Activated CD8-positive, alpha-beta memory T cell treated with anti-CD3 and anti-CD28 coated beads for 24 hours (primary cell): ENCODE measurements around the gene MAG.

Source experiments
- DNase-seq: peaks from one replicate; pipeline ENCODE4 v3.0.0-alpha.2; 2020

Gene MAG, protein sequence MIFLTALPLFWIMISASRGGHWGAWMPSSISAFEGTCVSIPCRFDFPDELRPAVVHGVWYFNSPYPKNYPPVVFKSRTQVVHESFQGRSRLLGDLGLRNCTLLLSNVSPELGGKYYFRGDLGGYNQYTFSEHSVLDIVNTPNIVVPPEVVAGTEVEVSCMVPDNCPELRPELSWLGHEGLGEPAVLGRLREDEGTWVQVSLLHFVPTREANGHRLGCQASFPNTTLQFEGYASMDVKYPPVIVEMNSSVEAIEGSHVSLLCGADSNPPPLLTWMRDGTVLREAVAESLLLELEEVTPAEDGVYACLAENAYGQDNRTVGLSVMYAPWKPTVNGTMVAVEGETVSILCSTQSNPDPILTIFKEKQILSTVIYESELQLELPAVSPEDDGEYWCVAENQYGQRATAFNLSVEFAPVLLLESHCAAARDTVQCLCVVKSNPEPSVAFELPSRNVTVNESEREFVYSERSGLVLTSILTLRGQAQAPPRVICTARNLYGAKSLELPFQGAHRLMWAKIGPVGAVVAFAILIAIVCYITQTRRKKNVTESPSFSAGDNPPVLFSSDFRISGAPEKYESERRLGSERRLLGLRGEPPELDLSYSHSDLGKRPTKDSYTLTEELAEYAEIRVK

DNA sequence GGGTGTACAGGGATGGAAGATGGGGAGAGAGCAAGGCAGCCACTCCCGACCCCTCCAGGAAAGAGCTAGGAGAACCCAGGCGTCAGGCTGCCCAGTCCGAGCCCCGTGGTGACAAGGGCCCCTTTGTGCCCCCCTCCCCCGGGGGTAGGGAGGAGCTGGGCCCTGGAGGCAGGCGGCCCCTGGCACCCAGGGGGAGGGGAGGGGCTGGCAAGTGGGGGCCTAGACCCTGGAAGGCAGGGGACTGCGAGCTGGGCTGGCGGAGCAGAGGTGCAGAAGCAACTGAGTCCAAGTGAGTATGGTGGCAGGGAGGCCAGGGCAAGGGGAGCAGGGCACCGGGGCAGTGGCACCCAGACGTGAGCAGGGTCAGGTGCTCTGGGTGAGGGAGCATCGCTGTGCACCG lies at the start of gene MAG:
Gene MAG (plus strand): TSS at position 246 of the 400 bp plus-strand sequence. CDS start 3,248 bp downstream, outside the sequence.
- DNase-seq, result no peak

DNA sequence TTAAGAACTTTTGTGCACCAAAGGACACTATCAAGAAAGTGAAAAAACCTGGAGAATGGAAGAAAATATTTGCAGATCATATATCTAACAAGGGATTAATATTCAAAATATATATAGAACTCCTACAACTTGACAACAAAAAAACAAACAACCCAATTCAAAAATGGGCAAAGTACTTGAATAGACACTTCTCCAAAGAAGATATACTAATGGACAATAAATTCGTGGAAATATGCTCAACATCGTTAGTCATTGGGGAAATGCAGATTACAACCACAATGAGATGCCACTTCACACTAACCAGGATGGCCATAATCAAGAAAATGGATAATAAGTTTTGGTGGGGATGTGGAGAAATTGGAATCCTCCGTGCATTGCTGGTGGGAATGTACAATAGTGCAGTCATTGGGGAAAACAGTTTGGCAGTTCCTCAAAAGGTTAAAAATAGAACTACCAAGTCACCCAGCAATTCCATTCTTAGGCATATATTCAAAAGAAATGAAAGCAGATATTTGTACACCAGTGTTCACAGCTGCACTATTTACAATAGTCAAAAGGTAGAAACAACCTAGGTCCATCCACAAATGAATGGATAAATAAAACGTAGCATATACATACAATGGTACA lies 45.4 kb upstream of the MAG start:
- DNase-seq, result no peak

DNA sequence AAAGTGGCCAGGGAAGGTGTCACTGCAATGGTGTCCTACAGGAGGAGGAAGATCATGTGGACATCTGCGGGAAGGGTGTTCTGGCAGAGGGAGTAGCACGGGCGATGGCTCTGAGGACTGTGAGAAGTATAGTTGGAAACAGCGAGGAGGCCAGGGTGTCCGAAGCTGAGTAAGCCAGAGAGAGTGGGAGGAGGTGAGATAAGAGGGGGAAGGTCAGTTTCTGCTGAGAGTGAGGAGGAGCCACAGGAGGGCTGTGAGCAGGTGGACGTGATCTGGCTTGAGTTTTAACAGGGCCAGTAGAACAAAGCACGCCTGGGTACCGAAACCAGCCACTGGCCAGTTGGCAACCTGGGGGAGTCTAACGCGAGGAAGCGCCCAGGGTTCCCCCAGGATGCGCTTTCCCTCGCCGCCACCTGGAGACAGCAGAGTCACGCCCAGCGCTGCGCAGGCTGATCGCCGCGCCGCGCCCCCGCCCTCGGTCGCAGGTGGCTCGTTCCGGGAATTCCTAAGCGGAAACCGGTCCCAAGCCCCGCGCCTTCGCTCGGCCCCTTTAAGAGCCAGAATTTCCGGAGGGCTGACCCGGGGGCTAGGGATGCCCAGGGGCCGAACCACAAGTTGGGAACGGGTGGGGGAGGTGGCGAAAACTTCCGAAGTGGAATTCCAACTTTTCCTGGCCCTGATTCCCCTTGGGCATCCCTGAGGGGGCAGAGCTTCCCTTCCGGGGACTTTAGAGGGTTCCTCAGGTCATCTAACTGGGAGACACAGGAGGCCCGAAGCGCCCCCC lies 44.2 kb upstream of the MAG start:
- peak; percentile 78 for DNase-seq

DNA sequence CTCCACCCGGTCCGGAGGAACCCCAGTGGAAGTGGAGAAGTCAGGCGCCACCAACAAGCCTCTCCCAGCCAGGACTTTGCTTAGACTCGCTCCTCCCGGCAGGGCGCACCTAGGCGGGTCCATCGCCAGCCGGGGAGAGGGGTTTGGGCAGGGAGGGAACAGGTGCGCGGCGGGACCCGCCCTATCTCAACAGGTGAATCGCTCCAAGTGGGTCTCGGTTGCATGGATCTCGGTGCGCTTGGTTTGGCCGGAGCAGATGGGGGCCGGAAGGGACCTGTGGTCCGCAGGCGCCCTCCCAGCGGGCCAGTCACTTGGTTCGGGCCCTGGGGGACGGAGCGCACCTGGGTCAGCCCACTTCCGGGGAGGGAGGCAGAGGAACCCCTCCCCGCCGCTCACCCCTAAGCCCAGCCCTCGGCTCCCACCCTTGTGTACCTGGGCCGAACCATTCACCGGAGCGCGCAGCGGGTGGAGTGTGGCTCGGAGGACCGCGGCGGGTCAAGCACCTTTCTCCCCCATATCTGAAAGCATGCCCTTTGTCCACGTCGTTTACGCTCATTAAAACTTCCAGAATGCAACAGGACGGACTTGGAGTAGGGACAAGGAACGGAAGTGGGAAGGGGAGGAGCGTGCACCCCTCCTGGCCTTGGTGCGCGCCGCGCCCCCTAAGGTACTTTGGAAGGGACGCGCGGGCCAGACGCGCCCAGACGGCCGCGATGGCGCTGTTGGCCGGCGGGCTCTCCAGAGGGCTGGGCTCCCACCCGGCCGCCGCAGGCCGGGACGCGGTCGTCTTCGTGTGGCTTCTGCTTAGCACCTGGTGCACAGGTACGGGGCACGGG lies 43.4 kb upstream of the MAG start, which contains the start of gene LSR:
Gene LSR (plus strand): TSS at position 693 of the 836 bp plus-strand sequence. CDS start 21 bp downstream, at position 714.
- peak; percentile 88 for DNase-seq

DNA sequence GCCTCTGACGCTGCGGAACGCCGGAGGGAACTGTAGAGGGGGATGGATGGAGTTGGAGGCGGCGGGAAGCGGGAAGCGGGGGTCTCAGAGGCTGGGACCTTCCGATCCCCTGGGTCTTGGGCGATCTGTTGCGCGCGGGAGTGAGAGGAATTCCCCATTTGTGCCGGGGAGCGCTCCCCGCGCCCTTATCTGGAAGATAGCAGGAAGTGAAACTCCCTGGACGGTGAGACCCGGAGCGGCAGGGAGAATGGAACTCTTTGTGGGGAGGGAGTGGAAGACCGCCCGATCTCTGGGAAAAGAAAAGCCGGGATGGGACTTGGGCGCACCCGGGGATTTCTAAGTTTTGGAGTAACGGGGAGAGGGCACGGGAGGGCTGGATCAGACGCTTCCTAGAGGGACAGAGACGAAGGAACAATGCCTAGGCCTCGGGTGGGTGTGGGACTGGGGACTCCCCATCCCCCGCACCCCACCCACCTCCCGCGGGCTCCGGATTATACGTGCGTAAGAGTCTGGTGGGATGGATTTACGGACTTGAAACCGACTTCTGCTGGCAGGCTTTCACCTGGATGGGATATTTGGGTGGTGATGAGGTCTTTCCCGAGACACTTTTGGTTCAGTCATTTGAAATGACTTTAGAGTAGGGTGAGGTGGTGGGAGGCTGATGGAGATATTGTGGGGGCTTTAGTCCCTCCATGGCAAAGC lies 42.7 kb upstream of the MAG start:
- DNase-seq, result peak; percentile 56

DNA sequence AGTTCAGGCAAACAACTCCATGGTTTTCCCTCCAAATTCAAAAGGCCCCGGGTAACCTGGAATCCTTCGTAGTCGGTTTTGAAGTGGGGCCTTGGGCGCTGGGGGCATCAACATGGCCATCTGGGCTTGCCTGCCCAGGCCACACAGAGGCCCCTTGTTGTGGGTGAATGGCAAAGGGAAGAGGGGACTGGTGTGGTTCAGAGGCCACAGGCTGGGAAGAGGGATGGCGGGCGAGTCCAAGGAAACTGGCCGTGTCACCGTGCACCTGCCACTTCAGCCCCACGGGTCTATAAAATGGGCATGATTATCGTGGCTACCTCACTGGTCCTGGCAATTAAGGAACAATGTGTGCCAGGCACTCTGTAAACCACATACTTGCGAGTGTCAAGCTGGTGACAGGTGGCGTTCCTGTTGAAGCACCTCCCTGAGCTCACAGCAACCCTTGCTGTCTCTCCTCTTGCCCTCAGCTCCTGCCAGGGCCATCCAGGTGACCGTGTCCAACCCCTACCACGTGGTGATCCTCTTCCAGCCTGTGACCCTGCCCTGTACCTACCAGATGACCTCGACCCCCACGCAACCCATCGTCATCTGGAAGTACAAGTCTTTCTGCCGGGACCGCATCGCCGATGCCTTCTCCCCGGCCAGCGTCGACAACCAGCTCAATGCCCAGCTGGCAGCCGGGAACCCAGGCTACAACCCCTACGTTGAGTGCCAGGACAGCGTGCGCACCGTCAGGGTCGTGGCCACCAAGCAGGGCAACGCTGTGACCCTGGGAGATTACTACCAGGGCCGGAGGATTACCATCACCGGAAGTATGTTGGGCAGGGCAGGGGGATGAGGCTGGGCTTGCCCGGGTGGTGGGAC lies 41.9 kb upstream of the MAG start:
- peak; percentile 57 for DNase-seq

DNA sequence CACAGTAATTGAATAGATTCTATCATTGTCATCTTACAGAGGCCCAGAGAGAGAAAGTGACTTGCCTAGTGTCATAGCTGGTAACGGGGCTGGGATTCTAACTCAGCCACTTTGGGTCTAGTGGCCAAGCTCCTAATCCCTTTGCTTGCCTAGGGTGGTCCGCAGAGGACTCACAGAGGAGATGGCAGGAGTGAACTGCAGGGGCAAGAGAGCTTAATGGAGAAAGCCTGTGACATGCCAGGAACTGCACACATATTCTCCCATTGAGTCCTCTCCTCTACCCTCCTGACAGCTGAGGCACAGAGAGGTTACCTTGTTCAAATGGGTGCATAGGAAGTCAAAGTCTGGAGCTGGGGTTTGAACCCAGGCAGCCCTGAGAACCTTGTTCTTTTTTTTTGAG lies 40.5 kb upstream of the MAG start:
- DNase-seq, result peak; percentile 51

DNA sequence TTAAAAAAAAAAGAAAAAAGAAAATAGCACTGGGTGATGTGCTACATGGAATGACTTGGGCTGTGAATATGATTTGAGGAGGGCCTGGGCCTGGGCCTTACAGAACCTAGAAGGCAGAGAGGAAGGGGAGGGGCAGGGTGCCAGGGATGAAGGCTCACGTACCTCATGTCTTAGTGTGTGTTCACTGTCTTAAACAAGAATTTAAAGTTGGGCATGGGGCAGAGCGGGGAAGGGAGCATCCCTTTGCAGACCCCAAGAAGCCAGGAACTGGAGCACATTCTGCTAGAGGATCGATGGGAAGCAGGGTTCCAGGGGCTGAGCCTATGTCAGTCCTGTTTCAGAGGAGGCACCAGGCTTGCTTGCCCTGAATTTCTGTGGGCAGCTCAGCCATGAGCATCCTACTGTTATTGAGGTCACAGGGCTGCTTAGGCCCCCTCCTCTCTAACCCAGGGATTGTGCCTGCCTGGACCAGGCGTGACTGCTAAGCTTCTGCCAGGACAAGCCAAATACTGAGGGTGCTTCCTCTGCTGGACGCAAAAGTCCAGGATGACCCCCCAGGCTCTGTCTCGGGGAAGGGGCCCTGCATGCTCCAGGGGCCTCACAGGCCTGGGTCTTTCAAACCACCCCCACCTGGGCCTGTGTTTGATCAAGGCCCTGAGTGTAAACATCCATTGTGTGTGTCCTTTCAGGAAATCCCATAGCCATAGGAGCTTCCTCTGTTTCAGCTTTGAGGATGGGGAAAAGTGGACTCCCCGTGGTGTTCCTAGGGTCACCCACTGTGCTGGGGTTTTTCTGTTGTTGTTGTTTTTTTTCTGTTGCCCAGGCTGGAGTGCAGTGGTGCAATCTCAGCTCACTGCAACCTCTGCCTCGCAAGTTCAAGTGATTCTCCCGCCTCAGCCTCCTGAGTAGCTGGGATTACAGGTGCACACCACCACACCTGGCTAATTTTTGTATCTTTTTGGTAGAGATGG lies 38.4 kb upstream of the MAG start:
- DNase-seq, result peak; percentile 47

DNA sequence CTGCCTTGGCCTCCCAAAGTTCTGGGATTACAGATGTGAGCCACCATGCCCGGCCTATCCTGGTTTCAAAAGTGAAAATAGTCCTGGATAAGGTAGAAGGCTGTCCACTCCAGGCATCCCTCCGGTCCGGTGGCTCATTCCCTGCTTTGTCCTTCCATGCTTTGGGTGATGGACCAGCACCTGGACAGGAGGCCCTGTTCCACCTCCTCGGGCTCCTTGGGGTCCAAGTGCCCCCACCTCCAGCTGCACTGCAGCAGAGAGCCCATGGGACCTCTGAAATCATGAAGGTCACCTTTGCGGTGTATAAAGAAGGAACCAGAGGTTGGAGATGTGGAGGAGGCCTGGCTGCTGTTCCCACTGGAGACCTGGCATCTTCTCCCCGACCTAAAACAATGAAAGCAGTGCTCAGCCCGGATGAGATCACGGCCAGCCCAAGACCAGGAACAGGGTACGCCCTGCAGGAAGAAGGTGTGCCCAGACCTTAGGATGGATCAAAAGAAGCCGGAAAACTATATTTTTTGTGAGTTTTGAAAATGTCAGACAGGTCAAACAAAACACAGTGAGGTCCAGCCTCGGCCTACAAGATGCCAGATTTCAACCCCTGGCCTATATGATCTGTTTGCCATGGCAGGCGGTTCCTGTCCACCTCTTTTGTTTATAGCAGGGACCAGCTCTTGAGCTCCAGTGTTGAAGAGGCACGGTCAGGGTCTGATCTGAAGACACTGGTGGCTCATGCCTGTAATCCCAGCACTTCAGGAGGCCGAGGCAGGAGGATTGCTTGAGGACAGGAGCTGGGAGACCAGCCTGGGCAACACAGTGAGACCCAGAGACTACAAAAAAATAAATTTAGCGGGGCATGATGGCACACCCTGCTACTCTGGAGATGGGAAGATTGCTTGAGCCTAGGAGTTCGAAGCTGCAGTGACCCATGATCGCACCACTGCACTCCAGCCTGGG lies 37.3 kb upstream of the MAG start:
- DNase-seq, result peak; percentile 47

DNA sequence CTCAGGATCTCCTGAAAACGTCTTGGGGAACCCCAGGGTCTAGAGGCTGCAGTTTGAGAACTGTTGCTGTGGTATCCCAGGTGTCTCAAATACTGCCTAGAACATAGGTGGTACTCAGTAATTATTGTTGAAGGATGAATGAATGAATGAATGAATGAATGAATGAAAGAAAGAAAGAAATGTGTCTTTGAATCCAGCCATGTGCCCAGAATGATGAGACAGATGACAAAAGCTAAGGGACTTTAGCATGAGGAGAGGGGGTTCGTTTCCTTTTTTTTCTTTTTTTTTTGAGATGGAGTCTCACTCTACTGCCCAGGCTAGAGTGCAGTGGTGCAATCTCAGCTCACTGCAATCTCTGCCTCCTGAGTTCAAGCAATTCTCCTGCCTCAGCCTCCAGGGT lies 35.4 kb upstream of the MAG start:
- DNase-seq, result no peak

DNA sequence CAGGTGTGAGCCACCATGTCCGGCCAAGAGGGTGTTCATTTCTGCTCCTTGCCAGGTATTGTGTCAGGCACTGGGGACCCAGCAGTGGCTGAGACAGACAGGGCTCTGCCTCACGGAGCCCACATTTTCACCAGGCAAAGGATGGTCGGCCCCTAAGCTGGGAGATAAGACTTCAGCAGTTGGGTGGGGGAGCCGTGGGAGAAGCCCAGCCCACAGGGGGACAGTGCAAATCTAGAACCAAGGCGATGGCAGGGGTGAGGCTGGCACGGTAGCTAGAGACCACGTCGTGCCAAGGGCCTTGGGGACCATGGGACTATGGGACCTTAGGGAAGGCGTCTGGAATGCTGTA lies 34.9 kb upstream of the MAG start:
- peak; percentile 50 for DNase-seq

DNA sequence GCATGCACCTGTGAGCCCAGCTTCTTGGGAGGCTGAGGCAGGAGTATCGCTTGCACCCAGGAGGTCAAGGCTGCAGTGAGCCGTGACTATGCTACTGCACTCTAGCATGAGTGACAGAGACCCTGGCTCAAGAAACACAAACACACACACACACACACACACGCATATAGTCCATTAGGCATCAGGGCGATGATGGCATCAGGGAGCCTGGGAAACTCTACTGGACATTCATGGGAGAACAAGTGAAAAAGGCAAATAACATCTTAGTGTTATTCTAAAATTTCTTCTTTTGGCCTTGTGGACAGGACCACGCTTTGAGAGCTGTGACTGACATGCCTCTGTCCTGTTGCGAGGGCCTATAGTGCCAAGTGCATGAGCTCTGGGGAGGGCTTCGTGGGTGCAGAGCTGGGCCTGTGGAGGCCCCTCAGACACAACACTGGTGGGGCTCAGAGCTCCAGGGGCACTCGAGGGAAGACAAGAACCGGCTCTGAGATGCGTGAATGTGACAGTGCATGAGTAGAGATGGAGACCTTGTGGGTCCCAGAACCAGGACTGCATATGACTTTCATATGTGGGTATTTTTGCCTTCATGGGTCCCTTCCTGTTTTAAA lies 31.2 kb upstream of the MAG start:
- peak; percentile 53 for DNase-seq

DNA sequence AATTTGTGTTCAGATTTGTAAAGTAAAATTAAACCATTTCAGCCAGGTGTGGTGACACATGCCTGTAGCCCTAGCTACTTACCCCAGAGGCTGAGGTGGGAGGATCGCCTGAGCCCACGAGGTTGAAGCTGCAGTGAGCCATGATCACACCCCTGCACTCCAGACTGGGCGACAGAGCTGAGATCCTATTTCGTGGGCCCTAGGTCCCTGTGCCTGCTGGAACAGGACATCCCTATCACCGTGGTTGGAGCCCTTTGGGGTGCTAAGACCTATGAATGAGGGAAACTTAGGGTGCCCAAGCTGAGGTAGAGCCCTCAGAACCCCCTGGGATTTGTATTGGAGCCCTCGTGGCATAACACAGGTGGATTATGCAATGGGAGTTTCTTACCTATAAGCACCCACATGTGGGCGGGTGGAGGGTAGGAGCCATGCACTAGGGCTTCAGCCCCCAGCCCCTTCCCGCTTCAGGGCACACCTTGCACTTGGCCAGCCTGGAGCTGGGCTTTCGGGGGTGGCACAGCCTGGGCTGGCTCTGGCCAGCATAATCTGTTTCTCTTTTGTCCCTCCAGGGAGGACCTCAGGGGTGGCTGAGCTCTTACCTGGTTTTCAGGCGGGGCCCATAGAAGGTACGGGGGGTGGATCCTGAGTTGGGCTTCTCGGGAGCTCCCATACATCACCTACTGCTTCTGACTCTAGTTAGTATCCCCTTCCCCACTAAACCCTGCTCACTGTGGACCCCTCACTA lies 30.4 kb upstream of the MAG start:
- DNase-seq, result no peak

DNA sequence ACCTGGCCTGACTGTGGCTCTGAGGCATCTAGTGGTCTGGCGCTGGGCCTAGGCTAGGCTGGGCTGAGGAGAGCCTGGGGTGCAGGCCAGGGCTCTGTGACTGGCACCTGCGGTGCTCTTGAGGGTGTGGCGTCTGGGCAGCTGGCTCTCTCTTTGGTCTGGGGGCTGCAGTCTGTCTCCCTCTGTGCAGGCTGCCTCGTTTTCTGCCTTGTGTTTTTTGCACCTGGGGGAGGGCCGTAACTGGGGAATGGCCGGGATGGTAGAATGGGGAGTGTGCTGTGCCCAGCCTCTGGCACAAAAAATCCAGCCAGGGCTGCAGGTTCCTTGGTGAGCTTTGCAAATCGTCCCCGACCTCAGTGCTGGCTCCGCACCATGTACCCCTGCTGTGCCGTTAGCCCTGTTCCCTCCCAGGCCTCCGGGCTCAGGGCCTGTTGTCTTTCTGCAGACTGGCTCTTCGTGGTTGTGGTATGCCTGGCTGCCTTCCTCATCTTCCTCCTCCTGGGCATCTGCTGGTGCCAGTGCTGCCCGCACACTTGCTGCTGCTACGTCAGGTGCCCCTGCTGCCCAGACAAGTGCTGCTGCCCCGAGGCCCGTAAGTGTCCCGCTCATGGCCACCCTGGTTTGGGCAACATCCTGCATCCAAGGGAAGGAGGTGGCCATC lies 29.7 kb upstream of the MAG start:
- peak; percentile 56 for DNase-seq

DNA sequence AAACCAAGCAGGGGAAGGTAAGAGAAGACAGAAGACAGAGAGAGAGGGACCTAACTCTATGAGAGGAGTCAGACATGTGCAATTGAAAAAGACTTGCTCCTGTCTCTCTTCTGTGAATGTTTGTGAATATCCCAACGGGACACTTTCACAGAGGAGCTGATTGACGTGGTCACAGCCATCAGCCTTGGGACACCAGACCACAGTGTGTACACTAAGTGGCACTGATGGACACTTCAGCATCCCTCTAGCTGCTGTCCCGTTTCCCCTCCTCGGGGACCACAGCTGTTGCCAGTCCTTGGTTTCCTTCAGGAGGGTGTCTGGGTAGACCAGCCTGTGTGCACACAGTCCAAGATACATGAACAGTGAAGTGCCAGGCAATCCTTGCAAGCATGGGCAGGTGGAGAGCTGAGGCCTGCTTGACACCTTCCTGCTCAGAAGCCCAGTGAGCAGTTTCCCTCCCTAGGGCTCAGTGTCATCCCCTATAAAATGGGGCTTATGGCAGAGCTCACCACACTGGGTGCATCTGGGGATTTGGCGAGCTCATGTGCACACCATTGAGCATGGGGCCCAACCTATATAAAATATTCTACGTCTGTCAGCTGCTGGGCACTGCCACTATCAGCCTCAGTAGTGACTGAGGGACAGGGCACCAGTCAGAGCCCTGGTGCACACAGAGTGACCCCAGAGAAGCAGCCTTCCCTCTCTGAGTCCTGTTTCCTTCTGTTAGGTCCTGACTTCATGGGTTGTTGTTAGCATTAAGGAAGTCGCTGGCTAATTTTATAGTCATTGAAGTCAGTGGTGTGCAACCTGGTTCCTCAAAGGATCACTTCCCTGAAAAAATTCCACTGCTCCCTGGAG lies 27.5 kb upstream of the MAG start:
- DNase-seq, result peak; percentile 59
